ENCODE results near the gene CFHR1. TPM values are rescaled to one million over a fixed set of nuclear protein-coding genes. Genes with fewer than 3 reads are reported as not detected.

The CFHR1 gene
- total RNA-seq, 1 experiment from 2014 or later: not detected

DNA sequence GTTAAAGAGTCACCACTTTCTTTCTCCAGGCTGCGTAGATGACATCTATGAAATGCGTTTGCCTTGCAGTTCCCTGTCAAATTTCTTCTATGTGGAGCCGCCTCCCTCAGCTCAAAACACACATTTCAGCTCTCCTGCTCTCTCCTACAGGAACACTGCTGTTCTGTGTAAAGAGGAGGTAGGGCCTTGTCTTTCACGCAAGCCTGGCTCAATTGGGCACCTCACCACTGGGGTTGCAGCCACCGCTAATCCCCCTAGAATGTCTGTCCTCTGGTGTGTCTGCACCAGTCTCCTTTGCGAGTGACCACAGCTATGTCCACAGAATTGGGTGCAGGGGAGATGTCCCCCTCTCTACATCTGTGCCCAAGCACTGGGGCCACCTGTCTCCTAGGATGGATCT lies 36.5 kb downstream of the CFHR1 start:
- H3K27me3 ChIP-seq (ENCODE audit: control insufficient read depth, insufficient read depth, low read length): no peaks in the 10 kb centered on the region
- no peak for DNase-seq
- no peak overlapping the region for H3K4me3 ChIP-seq (ENCODE audit: insufficient read depth, low read depth, low read length)
- H3K36me3 ChIP-seq (replicated peaks; ENCODE audit: control insufficient read depth, insufficient read depth, low read length): no peaks in the 10 kb centered on the region

DNA sequence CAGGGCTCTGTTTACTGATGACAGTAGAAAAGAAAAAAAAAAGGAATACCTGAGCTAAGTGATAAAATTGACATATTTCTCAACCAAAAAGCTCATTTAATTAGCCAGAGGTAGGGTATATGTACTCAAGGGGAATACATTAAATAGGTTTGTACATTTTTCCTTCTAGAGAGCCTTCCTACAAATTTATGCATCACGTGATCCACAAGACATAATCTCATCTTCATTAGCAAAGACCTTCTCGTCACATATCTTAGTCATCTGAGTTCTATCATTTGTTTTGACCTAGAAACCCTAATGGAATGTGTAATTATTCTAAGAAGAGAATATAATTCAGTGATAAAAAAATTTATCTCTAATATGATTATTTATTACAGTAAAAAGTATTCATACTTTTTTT lies 37.7 kb downstream of the CFHR1 start:
- H3K27me3 ChIP-seq (ENCODE audit: control insufficient read depth, insufficient read depth, low read length): no peaks in the 10 kb centered on the region
- no peaks in the 10 kb centered on the region for H3K36me3 ChIP-seq (replicated peaks; ENCODE audit: control insufficient read depth, insufficient read depth, low read length)
- no peak for DNase-seq
- no peak overlapping the region for H3K4me3 ChIP-seq (ENCODE audit: insufficient read depth, low read depth, low read length)

DNA sequence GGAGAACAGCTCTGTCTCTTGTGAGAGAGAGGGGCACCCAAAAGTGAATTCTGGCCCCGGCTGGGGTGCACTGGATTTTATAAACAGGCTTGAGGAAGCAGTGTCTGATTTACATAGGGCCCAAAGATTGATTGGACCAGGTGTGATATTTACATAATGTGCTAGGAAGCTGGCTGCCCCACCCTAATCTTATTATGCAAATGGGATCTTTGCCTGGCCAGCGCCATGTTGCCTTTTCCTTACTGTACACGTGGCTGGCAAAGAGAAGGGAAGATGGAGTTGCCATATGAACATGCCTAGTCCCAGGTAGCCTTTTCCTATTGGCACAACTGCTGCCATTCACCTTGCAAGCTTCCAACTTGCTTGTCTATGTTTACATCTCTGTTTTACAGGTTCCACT lies 39.3 kb downstream of the CFHR1 start:
- H3K36me3 ChIP-seq (replicated peaks; ENCODE audit: control insufficient read depth, insufficient read depth, low read length): no peaks in the 10 kb centered on the region
- H3K27me3 ChIP-seq (ENCODE audit: control insufficient read depth, insufficient read depth, low read length): no peaks in the 10 kb centered on the region
- no peak overlapping the region for H3K4me3 ChIP-seq (ENCODE audit: insufficient read depth, low read depth, low read length)
- no peak for DNase-seq

DNA sequence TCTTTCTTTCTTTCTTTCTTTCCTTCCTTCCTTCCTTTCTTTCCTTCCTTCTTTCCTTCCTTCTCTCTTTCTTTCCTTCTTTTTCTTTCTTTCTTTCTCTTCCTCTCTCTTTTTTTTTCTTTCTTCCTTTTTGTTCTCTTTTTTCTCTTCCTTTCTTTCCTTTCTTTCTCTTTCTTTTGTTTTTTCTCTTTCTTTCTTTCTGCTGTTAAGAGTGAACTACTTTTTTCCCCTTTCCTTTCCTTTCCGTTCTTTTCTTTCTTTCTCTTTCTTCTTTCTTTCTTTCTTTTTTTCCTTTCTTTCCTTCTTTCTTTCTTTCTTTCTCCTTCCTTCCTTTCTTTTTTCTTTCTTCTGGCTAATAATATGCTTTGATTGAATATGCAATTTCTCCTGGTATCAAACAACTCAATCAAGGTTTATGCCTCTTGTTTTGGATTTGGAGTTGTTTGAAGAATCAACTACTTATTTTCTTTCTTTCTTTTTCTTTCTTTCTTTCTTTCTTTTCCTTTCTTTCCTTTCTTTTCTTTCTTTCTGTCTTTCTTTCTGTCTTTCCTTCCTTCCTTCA lies 40.9 kb downstream of the CFHR1 start:
- H3K27me3 ChIP-seq (ENCODE audit: control insufficient read depth, insufficient read depth, low read length): no peaks in the 10 kb centered on the region
- no peak overlapping the region for H3K4me3 ChIP-seq (ENCODE audit: insufficient read depth, low read depth, low read length)
- H3K36me3 ChIP-seq (replicated peaks; ENCODE audit: control insufficient read depth, insufficient read depth, low read length): no peaks in the 10 kb centered on the region
- no peak for DNase-seq

DNA sequence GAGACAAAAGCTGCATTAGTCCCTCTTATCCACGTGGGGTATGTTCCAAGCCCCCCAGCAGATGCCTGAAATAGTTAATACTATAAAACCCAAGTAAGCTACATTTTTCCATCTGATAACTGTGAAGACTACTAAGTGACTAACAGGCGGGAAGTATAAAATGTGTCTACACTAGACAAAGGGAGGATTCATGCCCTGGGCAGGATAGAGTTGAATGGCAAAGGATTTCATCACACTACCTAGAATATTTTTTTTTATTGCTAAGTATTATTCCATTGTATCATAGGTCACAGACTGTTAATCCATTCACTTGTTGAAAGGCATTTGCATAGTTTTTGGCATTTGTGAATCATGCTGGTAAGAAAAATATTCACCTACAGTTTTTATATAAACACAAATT lies 41.9 kb downstream of the CFHR1 start:
- H3K4me3 ChIP-seq (ENCODE audit: insufficient read depth, low read depth, low read length): no peak overlapping the region
- H3K27me3 ChIP-seq (ENCODE audit: control insufficient read depth, insufficient read depth, low read length): no peaks in the 10 kb centered on the region
- no peaks in the 10 kb centered on the region for H3K36me3 ChIP-seq (replicated peaks; ENCODE audit: control insufficient read depth, insufficient read depth, low read length)
- DNase-seq: no peak

DNA sequence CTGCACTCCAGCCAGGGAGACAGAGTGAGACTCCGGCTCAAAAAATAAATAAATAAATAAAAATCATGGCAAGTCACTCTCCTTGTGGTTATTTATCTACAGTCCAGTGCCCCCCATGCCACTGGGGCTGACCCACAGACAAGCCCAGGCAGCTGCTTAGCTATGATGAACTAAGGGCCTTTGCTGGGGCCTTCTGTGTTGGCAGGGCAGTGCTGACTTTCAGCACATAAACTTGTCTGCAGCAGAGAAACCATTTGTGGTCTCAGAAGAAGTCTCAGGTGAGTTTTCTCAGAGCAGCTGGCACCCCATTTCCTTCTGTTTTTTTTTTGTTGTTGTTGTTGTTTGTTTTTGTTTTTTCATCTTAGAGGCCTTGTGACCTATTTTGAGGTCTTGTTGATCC lies 47.4 kb downstream of the CFHR1 start:
- DNase-seq: no peak
- no peaks in the 10 kb centered on the region for H3K27me3 ChIP-seq (ENCODE audit: control insufficient read depth, insufficient read depth, low read length)
- no peaks in the 10 kb centered on the region for H3K36me3 ChIP-seq (replicated peaks; ENCODE audit: control insufficient read depth, insufficient read depth, low read length)
- no peak overlapping the region for H3K4me3 ChIP-seq (ENCODE audit: insufficient read depth, low read depth, low read length)

DNA sequence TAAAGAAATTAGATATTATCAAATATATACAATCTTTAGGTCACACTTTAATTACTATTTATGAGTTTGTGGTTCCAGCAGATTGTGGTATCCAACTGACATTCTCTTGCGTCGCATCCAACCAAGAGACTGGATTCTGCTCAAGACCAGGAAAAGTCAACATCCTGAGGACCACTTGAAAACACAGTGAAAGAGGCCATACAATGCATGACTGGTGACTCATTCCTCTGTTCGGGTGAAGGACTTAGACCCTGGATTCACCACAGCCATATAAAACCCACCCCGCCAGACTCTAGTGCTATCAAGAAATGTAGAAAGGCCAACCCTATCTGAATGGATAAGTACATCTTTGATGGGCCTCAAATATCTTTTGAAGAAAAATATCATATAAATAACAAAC lies 53.9 kb downstream of the CFHR1 start:
- Histone ChIP-seq H3K4me3 (ENCODE audit: insufficient read depth, low read depth, low read length) (no peak overlapping the region), H3K36me3 (replicated peaks; ENCODE audit: control insufficient read depth, insufficient read depth, low read length) (no peaks in the 10 kb centered on the region)
- DNase-seq: no peak

DNA sequence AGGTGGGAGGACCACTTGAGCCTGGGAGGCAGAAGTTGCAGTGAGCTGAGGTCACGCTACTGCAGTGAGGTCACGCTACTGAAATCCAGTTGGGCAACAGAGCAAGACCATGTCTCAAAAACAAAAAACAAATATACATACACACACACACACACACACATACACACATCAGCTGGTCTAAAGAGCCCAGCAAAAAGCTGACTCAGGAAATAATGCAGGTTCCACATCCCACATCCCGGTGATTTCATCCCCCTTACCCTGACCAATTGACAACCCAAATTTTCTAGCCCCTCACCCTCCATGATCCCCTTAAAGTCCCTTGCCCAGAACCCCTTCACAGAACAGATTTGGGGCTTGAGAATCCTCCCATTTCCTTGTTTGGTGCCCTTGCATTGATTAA lies 56.4 kb downstream of the CFHR1 start:
- DNase-seq: no peak
- no peaks in the 10 kb centered on the region for H3K36me3 ChIP-seq (replicated peaks; ENCODE audit: control insufficient read depth, insufficient read depth, low read length)
- H3K27me3 ChIP-seq (ENCODE audit: control insufficient read depth, insufficient read depth, low read length): peaks cover 5% of the 10 kb centered on the region; the same call in 1 of the 2 replicates
- no peak overlapping the region for H3K4me3 ChIP-seq (ENCODE audit: insufficient read depth, low read depth, low read length)

More for the DNA sequence above, 53.9 kb downstream of the CFHR1 start:
- peaks cover 4% of the 10 kb centered on the region; the same call in 1 of the 2 replicates for H3K27me3 ChIP-seq (ENCODE audit: control insufficient read depth, insufficient read depth, low read length)

DNA sequence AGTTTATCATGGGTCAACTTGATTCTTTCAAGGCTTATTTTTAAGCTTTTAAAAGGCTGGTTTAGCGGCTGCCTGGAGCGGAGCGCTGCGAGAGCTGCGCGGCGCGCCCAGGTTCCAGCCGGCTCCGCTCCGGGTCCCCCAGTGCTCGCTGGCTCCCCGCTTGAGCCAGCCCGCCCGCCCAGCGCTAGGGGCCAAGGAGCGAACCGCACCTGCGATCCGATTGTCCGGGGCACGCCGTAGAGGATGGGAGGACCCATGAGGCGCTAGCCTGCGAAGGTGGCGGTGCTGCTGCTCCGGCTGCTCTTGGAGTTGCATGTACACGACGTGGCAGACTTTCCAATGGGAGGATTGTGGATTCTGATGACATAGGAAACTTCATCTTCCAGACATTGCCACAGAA lies 58.4 kb downstream of the CFHR1 start:
- Histone ChIP-seq H3K27me3 (ENCODE audit: control insufficient read depth, insufficient read depth, low read length) (peaks cover 5% of the 10 kb centered on the region; the same call in 1 of the 2 replicates), H3K4me3 (ENCODE audit: insufficient read depth, low read depth, low read length) (no peak overlapping the region), H3K36me3 (replicated peaks; ENCODE audit: control insufficient read depth, insufficient read depth, low read length) (no peaks in the 10 kb centered on the region)
- DNase-seq: peak; percentile 82

Other genes with a start within 250 kb of the CFHR1 start
- gene KCNT2, start 211.3 kb upstream of the CFHR1 start, total RNA-seq (2014; rRNA removed; shearing (Covaris generic)): 7.0 and 12.3 TPM in 2 replicates
- gene CFH, start 167.7 kb upstream of the CFHR1 start, total RNA-seq (2014; rRNA removed; shearing (Covaris generic)): not detected in 2 replicates
- 0.87 and 3.0 TPM in 2 replicates for gene CFHR3, start 44.9 kb upstream of the CFHR1 start, total RNA-seq (2014; rRNA removed; shearing (Covaris generic))
- gene CFHR4, start 68.3 kb downstream of the CFHR1 start, total RNA-seq (2014; rRNA removed; shearing (Covaris generic)): 0.30 TPM in 1 of 2 replicates, not detected in the other
- not detected in 2 replicates for gene CFHR2, start 124.0 kb downstream of the CFHR1 start, total RNA-seq (2014; rRNA removed; shearing (Covaris generic))
- gene CFHR5, start 157.8 kb downstream of the CFHR1 start, total RNA-seq (2014; rRNA removed; shearing (Covaris generic)): not detected in 2 replicates
- not detected in 2 replicates for gene F13B, start 247.5 kb downstream of the CFHR1 start, total RNA-seq (2014; rRNA removed; shearing (Covaris generic))

All from H7 (cell line).